ENCODE results near the gene SDHAF1. TPM values are rescaled to one million over a fixed set of nuclear protein-coding genes. Genes with fewer than 3 reads are reported as not detected.

SDHAF1 gene
- total RNA-seq, 2 experiments from 2014 or later, result 22.2 to 22.8 TPM

- DNase-seq (no peak), ATAC-seq (ENCODE audit: low read depth) (no peak)
- H3K4me3 Mint-ChIP-seq, result no peak overlapping the region
- H3K4me1 Mint-ChIP-seq, result peaks cover 16% of the 10 kb centered on the region
- no peaks in the 10 kb centered on the region for H3K9me3 Mint-ChIP-seq
- no peak overlapping the region for H3K27ac Mint-ChIP-seq
- peaks cover 5% of the 10 kb centered on the region for H3K36me3 Mint-ChIP-seq
- POLR2A ChIA-PET, result interaction anchor here (0.6 kb wide), 1 partner anchor 43 kb away, joined by 3 read pairs; no protein-coding TSS in a partner anchor
- peaks cover 20% of the 10 kb centered on the region for H3K27me3 Mint-ChIP-seq
Observed at GRCh38 chr19:35991731-35992450, 3.1 kb upstream of the SDHAF1 start.

DNA sequence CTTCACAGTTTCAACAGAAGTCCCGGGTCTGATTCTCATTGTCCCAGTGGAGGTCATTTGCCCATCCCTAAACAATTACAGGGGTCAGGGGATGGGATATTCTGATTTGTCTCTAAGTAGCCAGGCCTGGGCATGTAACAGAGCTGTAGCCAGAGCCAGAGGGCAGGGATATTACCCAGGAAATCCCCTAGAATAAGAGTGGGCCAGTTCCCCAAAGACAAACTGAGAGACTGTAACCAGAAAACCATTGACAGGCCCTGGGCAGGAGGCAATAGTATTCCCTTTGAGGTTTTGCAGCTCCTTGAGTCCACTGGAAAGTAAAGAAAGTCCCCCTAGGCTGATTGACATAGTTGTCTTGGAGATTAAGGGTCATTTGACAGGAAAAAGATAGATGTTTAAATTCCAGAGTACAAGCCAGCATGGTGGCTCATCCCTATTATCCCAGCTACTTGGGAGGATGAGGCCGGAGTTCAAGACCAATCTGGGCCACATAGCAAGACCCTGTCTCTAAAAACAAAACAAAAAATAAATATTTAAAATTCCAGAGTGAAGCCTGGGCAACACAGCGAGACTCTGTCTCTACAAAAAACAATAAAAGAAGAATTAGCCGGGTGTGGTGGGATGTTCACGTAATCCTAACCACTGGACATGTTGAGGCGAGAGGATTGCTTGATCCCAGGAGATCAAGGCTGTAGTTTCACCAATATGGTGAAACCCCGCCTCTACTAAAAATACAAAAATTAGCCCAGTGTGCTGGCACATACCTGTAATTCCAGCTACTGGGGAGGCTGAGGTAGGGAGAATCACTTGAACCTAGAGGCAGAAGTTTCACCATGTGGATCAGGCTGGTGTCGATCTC lies 1.9 kb upstream of the SDHAF1 start:
- POLR2A ChIA-PET, result interaction anchor here (1.3 to 3.2 kb wide), 2 partner anchors 21 to 61 kb away, joined by 5 to 15 read pairs; partner anchors contain the start of genes ALKBH6, THAP8 and WDR62
- H3K27me3 Mint-ChIP-seq, result peaks cover 10% of the 10 kb centered on the region
- H3K4me1 Mint-ChIP-seq, result peaks cover 20% of the 10 kb centered on the region
- ATAC-seq (ENCODE audit: low read depth) (no peak), DNase-seq (no peak)
- H3K36me3 Mint-ChIP-seq, result peaks cover 10% of the 10 kb centered on the region
- no peak overlapping the region for H3K4me3 Mint-ChIP-seq
- no peak overlapping the region for H3K27ac Mint-ChIP-seq
- no peaks in the 10 kb centered on the region for H3K9me3 Mint-ChIP-seq

DNA sequence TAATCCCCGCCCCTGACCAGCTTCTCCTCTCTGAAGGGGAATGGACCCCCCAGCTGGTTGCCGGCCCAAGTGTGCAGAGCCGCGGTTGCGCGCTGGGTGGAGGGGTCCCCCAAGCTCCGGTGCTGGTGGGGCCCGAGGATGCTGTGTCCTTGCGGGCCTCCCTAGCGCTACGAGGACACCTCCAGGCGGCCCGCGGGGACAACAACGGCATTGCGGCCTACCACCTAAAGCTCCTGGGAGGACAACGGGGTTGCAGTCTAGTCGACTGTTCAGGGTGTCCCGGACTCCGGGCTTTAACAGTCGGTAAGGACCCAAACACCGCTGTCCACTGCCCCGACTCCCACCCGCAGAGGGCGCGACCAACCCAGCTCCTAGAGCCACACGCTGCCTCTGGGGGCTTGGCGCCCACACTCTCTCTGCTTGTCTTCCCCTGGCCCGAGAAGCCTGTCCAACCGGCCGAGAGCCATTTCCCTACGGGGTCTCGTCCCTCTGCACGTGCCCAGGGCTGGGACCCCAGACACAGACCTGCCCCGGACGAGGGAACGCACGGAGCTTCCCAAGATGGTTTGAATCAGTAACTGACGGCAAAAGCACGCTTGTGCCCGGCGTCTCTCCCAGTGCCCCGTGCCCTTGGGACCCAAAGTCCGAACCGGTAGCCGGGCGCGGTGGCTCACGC lies 927 bp upstream of the SDHAF1 start:
- peak; percentile 48 for DNase-seq
- Mint-ChIP-seq H3K27ac (peak overlapping the region; percentile 12), H3K4me1 (peaks cover 20% of the 10 kb centered on the region), H3K36me3 (peaks cover 10% of the 10 kb centered on the region), H3K9me3 (no peaks in the 10 kb centered on the region), H3K4me3 (peak overlapping the region; percentile 72), H3K27me3 (peaks cover 2% of the 10 kb centered on the region)
- POLR2A ChIA-PET, result interaction anchor here (1.1 to 3.2 kb wide), 3 partner anchors 20 to 60 kb away, joined by 5 to 15 read pairs (median 6); partner anchors contain the start of genes ALKBH6, THAP8 and WDR62
- no peak for ATAC-seq (ENCODE audit: low read depth)

GRCh38 chr19:35996777-35997176 lies 1.8 kb downstream of the SDHAF1 start:
- no peak for ATAC-seq (ENCODE audit: low read depth)
- POLR2A ChIA-PET, result interaction anchor here (1.1 to 1.9 kb wide), 2 partner anchors 17 to 118 kb away, joined by 4 to 8 read pairs; partner anchors contain the start of genes ALKBH6, POLR2I and TBCB
- peaks cover 24% of the 10 kb centered on the region for H3K4me1 Mint-ChIP-seq

GRCh38 chr19:36001605-36002004 lies 6.6 kb downstream of the SDHAF1 start:
- Mint-ChIP-seq H3K9me3 (no peaks in the 10 kb centered on the region), H3K4me3 (no peak overlapping the region), H3K27me3 (no peaks in the 10 kb centered on the region), H3K36me3 (peaks cover 13% of the 10 kb centered on the region), H3K27ac (no peak overlapping the region), H3K4me1 (peaks cover 17% of the 10 kb centered on the region)
- DNase-seq (no peak), ATAC-seq (ENCODE audit: low read depth) (no peak)
- POLR2A ChIA-PET, result interaction anchor here (1.4 kb wide), 1 partner anchor 13 kb away, joined by 3 read pairs; the partner anchor contains the start of gene ALKBH6

More at GRCh38 chr19:35996777-35997176, 1.8 kb downstream of the SDHAF1 start:
- peak overlapping the region; percentile 94 for H3K4me3 Mint-ChIP-seq
- H3K36me3 Mint-ChIP-seq, result peaks cover 12% of the 10 kb centered on the region
- no peaks in the 10 kb centered on the region for H3K9me3 Mint-ChIP-seq
- peak overlapping the region; percentile 26 for H3K27ac Mint-ChIP-seq
- no peaks in the 10 kb centered on the region for H3K27me3 Mint-ChIP-seq
- DNase-seq, result no peak

- POLR2A ChIA-PET, result no interaction called here
- no peak overlapping the region for H3K27ac Mint-ChIP-seq
Observed at GRCh38 chr19:36003284-36003683, 8.3 kb downstream of the SDHAF1 start.

GRCh38 chr19:36006955-36007354 lies 12.0 kb downstream of the SDHAF1 start:
- Mint-ChIP-seq H3K36me3 (peaks cover 14% of the 10 kb centered on the region), H3K4me1 (peaks cover 20% of the 10 kb centered on the region), H3K27ac (no peak overlapping the region), H3K27me3 (peaks cover 1% of the 10 kb centered on the region), H3K9me3 (no peaks in the 10 kb centered on the region), H3K4me3 (no peak overlapping the region)
- ATAC-seq (ENCODE audit: low read depth) (no peak), DNase-seq (no peak)
- POLR2A ChIA-PET, result no interaction called here

More at GRCh38 chr19:36003284-36003683, 8.3 kb downstream of the SDHAF1 start:
- Mint-ChIP-seq H3K4me1 (peaks cover 9% of the 10 kb centered on the region), H3K36me3 (peaks cover 7% of the 10 kb centered on the region), H3K4me3 (no peak overlapping the region), H3K27me3 (peaks cover under 1% of the 10 kb centered on the region), H3K9me3 (no peaks in the 10 kb centered on the region)
- DNase-seq, result no peak
- no peak for ATAC-seq (ENCODE audit: low read depth)

DNA sequence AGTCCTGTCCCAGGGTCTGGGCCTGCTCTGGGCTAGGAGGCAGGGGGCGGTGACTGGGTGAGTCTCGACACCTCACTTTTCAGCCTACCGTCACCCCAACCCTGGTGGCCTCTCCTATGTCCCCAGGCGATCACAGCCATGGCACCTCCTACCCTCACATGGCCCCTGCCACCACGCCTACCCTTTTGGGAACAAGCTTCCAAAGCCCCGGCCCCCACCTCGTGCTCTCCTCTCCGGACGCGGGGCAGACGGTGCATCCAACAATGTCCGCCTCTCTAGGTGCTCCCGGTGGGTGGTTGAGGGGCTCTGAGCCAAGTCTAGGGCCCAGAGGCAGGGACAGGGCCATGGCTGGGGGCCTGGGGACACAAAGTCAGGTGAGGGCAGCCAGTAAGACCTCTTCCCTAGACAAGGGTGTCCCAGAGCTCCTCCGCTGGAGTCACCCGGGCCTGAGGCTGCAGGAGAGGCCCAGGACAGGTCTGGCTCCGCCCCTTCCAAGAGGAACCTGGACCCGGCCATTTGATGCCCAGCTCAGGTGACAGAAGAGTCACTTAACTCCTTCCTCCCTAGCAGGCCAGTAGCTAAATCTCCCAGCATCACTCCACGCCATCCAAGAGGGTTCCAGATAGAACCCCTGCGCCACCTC lies 13.5 kb downstream of the SDHAF1 start, which contains the start of gene SYNE4:
Gene SYNE4, minus strand, starts transcription at position 478 of the 643 bp plus-strand sequence. Its CDS starts 132 bp downstream, at position 346.
- peak within 1 kb of the TSS; percentile 46 for H3K27ac Mint-ChIP-seq
- peaks cover 1% of the 10 kb centered on the region for H3K27me3 Mint-ChIP-seq
- POLR2A ChIA-PET, result interaction anchor here (0.6 to 1.2 kb wide), 3 partner anchors 13 to 50 kb away, joined by 4 to 5 read pairs (median 4); partner anchors contain the start of gene THAP8
- H3K9me3 Mint-ChIP-seq, result no peaks in the 10 kb centered on the region
- peak within 1 kb of the TSS; percentile 58 for H3K4me3 Mint-ChIP-seq
- peaks cover 9% of the 10 kb centered on the region for H3K36me3 Mint-ChIP-seq
- peaks cover 24% of the 10 kb centered on the region for H3K4me1 Mint-ChIP-seq
- no peak for DNase-seq
- no peak for ATAC-seq (ENCODE audit: low read depth)

DNA sequence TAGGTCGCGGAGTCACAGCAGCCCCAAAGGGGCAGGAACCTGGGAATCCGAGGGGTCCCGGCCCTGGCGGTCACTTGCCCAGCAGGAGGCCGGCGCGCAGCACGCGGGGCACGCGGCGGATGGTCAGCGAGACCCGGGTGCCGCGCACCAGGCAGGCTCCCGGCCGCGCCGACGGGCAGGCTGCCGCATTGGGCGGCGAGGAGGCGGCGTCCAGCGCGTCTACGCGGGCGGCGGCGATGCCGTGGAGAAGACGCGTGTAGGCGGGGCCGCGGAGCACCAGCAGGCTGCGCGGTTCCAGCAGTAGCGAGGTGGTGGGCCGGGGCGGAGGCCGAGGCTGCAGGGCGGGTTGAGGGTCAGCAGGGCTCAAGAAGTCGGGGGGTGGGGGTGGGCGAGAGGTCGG lies 14.2 kb downstream of the SDHAF1 start:
- peak overlapping the region; percentile 46 for H3K27ac Mint-ChIP-seq
- H3K4me3 Mint-ChIP-seq, result peak overlapping the region; percentile 58

DNA sequence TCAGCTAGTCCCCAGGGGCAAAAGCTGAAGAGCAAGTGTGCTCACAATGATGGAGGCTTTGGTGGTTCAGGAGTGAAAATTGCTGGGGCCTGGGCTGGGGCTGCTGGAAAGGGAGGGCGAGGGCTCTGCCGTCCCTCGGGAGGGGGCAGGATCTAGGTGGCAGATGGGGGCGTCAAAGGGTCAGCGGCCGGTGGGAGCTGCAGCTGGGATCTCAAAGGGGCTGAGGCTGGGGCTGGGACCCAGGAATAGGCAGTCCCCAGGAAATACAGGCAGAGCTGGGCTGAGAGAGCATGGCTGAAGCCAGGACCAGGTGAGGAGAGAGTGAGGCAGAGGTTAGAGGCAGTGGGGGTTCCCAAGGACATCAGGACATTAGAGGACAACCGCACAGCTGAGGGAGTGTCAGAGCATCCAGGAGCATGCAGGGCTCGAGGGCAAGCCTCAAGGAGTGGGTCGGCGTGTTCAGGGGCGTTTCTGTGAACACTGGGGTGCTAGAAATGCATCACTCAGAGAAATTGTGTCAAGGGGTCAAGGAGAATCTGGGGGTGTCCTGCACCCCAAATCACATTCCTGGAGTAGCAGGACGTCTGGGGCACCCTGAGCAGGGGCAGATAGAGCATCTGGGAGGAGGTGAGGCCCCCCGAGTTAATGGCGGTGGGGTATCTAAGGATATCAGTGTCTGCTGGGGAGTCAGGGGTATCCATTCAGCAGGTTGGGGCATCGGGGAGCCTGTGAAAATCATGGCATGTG lies 14.8 kb downstream of the SDHAF1 start:
- POLR2A ChIA-PET, result interaction anchor here (0.6 to 1.2 kb wide), 2 partner anchors 44 kb away, joined by 4 read pairs; partner anchors contain the start of gene THAP8
- DNase-seq, result no peak
- Mint-ChIP-seq H3K27me3 (peaks cover 1% of the 10 kb centered on the region), H3K9me3 (no peaks in the 10 kb centered on the region), H3K27ac (peak overlapping the region; percentile 46), H3K36me3 (peaks cover 9% of the 10 kb centered on the region), H3K4me1 (peaks cover 29% of the 10 kb centered on the region), H3K4me3 (peak overlapping the region; percentile 56)
- ATAC-seq (ENCODE audit: low read depth), result no peak

More for the DNA sequence above, 14.2 kb downstream of the SDHAF1 start:
- no peaks in the 10 kb centered on the region for H3K9me3 Mint-ChIP-seq
- peaks cover 9% of the 10 kb centered on the region for H3K36me3 Mint-ChIP-seq
- ATAC-seq (ENCODE audit: low read depth) (peak; percentile 17), DNase-seq (peak; percentile 70)
- peaks cover 1% of the 10 kb centered on the region for H3K27me3 Mint-ChIP-seq
- peaks cover 25% of the 10 kb centered on the region for H3K4me1 Mint-ChIP-seq
- POLR2A ChIA-PET, result interaction anchor here (0.7 to 1.2 kb wide), 2 partner anchors 14 to 45 kb away, joined by 4 read pairs; partner anchors contain the start of gene THAP8

DNA sequence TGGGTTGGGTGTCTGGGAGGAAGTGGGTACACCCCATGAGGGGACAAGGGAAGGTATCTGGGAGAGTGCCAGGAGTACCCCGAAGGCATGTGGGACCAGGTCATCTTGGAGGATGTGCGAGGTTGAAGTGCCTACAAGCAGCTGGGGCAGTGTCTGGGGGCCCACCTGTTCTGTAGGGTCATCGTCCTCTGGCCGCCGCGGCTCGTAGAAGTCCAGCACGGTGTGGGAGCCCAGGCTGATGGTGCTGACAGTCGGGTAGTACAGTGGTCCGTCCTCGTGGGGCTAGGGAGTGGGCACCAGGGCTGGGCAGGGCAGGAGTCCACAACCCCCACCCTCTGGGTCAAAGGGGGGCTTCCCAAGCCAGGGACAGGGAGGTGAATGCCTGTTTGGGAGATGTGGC lies 15.4 kb downstream of the SDHAF1 start:
- ATAC-seq (ENCODE audit: low read depth), result no peak
- H3K4me3 Mint-ChIP-seq, result no peak overlapping the region
- no peak overlapping the region for H3K27ac Mint-ChIP-seq

More for the DNA sequence above, 15.4 kb downstream of the SDHAF1 start:
- POLR2A ChIA-PET, result interaction anchor here (1.1 kb wide), 1 partner anchor 265 kb away, joined by 3 read pairs; the partner anchor contains the start of genes PSENEN and U2AF1L4
- Mint-ChIP-seq H3K9me3 (no peaks in the 10 kb centered on the region), H3K27me3 (peaks cover 1% of the 10 kb centered on the region), H3K36me3 (peaks cover 9% of the 10 kb centered on the region), H3K4me1 (peaks cover 35% of the 10 kb centered on the region)
- DNase-seq, result no peak

Data from activated naive CD8-positive, alpha-beta T cell treated with anti-CD3 and anti-CD28 coated beads, Interleukin-2, amount 10 ng/mL, durations not matched to agents 7 days and 5 days (primary cell).